OCI-LY1 (cell line): Measurements from ENCODE around the gene EEPD1.

Experiments used
- CTCF ChIP-seq: fragments of 200-600 bp; sonication (generic), shearing (Covaris generic); IDR thresholded peaks from 2 replicates; pipeline ENCODE4 v1.5.1; 2017; ENCODE audit warnings: mild to moderate bottlenecking, antibody characterized with exemption, low read length, moderate library complexity, mixed read lengths
- EZH2 ChIP-seq: fragments of 200-600 bp; sonication (generic), shearing (Covaris generic); IDR thresholded peaks from 2 replicates; pipeline ENCODE4 v1.8.0; 2017; ENCODE audit warnings: borderline replicate concordance, mixed run types, mild to moderate bottlenecking, antibody characterized with exemption, low read length, moderate library complexity, mixed read lengths

GRCh38 chr7:36152756-36153570 is at the start of gene EEPD1:
- no peak for TF ChIP-seq CTCF
- TF ChIP-seq EZH2, result no peak
